GM19372 (cell line): ENCODE measurements around the gene HSD11B2.

Experiments
- ATAC-seq: cut with Tn5 transposase; IDR thresholded peaks from one replicate; pipeline ENCODE4 v1.9.1; 2021; ENCODE audit warnings: mild to moderate bottlenecking, low read depth, moderate library complexity; ENCODE audit not compliant: unreplicated experiment

The HSD11B2 gene

DNA sequence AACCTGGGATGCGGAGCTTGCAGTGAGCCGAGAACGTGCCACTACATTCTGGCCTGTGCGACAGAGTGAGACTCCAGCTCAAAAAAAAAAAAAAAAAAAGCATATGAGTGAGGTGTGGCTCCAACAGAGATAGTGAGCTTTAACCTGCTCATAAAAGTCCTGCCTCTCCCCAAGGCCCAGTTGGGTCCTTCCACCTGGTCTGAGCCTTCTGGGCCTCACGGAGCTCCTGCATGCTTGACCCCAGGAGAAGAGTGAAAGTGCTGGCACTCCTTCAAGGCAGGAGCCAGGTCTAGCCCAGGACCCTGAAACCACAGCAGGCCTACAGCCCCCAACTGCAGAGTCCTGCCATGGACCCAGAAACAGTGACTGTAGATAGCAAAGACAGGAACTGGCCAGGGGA lies 17.7 kb downstream of the HSD11B2 start:
- no peak for ATAC-seq

GRCh38 chr16:67449336-67449735 lies 18.4 kb downstream of the HSD11B2 start:
- no peak for ATAC-seq

DNA sequence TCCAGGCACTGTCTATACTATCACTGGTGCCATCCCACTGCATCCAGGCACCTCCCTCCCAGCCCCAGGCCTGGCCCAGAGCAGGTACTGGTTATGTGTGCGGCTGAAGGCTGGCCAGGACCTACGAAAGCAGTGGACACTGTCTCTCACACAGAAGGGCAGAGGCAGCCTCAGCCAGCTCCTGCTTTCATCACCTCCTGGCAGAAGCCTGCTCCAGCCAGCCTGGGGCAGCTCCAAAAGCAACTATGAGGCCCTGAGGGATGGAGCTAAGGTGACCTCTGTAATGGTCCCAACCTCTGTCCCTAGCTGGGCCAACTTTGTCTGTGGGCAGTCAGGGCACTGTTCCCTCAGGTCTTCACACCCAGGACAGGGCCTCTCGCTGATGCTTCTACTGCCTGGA lies 18.8 kb downstream of the HSD11B2 start:
- ATAC-seq, result no peak

- no peak for ATAC-seq
These were observed 20.3 kb downstream of the HSD11B2 start for GRCh38 chr16:67451061-67451703.

DNA sequence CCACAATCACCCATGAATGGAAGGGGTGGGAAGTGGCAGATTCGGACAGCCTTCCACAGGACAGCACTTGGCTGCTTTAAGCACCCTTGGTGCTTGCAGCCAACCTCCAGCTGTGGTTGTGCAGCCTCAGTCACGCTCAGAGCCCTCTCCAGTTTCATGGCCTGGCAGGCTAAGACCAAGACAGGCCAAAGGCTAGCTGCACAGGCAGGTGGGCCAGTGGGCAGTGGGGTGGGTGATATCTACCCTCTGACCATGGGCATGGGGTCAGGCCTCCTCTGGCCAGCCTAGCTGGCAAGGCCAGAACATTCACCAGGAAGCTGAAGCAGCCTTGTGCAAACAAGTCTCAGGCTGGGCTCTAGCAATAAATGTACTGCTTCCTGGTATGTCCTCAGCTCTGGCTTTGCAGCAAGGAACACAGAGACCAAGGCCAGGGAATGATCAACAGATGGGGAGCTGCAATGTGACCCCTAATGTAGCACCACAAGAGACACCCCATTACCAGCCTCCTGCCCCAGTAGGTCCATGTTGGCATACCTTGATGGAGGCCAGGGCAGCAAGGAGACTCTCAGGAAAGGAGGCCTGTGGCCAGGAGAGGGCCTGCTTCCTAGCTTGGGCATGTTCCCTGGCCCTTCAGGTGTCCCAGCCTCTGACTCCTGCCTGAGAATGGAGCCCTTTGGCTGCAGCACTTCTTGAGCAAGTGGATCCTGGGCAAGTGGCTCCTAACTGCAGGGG lies 20.9 kb downstream of the HSD11B2 start:
- no peak for ATAC-seq

DNA sequence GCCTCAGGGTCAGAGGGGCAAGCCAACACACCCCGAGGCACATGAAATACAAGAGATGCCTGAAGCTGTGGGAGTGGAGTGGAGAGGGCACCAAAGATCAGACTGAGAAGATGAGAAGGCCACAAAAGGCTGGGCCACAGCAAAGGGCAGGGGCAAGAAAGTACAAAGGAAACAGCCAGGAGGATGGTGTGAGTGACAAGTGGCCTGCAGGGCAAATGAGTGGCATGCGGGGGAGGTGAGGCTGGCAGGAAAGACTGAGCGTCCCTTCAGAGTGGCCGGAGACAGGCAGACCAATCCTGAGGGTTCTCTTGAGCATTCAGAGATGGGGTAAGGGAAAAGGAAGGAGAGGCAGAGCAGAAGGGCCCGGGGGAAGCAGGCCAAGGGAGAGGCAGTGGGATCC lies 23.2 kb downstream of the HSD11B2 start:
- ATAC-seq, result no peak

DNA sequence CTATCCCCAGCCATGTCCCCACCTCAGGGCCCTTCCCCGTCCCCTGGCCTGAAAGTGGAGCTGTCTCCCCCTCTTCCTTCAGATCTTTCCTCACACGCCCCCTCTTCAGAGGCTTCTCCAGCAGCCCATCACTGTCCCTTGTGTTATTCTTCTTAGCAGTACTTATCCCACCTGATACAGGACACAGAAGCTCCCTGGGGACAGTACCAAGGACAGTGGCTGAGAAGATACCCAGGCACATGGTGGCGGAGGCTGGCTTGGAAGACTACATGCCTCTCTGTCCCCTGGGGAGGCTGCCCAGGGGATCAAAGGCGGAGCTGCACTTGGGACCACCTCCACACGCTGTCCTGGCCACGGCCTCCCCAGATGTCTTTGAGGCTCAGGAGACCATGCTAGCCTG lies 23.9 kb downstream of the HSD11B2 start:
- no peak for ATAC-seq

GRCh38 chr16:67456391-67457081 lies 25.6 kb downstream of the HSD11B2 start:
- ATAC-seq, result no peak

DNA sequence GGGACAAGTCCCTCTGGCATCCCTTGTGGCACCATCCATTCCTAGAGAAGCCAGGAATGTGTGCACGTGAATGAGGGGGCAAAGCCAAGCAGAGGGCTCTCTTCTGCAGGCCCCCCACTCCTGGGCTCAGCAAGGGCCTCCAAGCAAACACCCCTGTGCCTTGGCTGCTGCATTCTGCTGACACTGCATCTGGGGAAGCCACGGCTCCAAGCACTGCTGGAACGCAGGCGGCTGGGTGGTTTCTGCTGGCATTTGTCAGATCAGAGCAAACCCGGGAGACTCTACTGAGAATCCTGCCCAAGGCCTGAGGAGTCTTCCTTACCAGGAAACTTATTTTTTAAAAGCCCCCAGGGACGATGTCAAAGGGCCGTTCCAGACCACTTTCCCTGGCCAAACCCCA lies 26.7 kb downstream of the HSD11B2 start:
- ATAC-seq, result no peak

GRCh38 chr16:67458121-67458641 lies 27.3 kb downstream of the HSD11B2 start:
- ATAC-seq, result no peak

GRCh38 chr16:67459066-67459860 lies 28.3 kb downstream of the HSD11B2 start:
- no peak for ATAC-seq

DNA sequence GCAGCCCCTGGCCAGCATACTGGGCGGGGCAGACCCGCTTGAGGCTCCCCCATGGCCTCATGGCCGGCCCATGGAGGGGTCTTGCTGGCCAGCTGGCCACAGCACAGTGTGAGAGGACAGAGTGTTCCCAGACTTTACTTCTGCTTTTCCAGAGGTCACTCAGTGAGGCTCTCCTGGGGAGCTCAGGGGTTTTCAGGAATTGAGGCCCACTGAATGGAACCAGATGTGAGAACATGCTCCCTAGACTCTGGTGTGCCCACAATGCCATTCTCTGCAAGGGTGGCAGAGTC lies 28.9 kb downstream of the HSD11B2 start:
- ATAC-seq, result no peak

GRCh38 chr16:67460168-67460567 lies 29.2 kb downstream of the HSD11B2 start:
- ATAC-seq, result no peak

DNA sequence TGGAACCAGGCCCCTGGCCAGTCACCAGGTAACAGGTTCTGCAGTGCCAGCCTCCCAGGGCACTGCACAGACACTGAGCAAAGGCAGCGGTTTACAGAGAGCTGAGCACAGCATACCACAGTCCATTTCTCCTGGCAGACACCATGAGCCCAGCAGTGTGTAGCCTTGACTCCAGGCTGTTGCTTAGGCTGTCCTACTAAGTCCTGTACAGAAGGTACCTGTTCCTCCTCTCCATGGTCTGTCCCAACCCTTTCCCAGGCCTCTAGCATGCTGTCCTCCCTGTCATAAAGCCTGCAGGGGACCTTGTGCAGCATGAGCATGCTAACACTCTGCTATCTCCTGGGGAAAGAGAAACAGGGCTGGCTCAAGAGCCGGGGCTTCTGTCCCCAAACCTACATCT lies 30.0 kb downstream of the HSD11B2 start:
- ATAC-seq, result no peak

DNA sequence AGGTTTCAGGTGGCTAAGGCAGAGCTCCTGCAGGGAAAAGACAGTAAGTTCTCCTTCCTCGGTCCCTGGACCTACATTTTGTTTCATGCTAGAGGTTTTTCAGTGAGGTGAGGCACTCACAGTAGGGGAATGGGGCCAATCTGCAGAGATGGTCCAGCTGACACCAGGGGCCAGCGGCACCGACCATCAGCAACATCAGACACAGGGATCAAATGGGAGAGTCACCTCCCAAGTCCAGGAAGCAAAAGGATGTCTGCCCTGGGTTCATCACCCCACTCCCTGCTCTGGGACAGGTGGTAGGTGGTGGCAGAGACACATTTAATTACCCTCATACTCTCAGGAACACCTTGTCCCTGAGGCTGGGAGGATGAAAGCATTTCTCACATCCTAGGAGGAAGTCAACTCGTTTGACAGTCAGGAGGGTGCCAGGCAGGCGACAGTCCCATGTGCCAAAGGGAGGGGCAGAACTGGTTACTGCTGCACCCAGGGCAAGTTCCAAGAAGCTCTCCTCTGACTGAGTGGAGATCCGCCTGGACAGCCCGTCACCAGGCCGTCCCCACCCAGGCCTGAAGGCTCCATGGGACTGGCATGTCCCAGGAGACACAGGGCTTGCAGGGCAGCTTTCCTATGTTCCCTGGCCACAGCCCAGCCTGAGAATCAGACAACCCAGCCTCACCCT lies 30.8 kb downstream of the HSD11B2 start:
- ATAC-seq, result no peak

- no peak for ATAC-seq
These were observed 31.3 kb downstream of the HSD11B2 start for GRCh38 chr16:67462279-67462655.

GRCh38 chr16:67463059-67463458 lies 32.1 kb downstream of the HSD11B2 start:
- ATAC-seq, result no peak

DNA sequence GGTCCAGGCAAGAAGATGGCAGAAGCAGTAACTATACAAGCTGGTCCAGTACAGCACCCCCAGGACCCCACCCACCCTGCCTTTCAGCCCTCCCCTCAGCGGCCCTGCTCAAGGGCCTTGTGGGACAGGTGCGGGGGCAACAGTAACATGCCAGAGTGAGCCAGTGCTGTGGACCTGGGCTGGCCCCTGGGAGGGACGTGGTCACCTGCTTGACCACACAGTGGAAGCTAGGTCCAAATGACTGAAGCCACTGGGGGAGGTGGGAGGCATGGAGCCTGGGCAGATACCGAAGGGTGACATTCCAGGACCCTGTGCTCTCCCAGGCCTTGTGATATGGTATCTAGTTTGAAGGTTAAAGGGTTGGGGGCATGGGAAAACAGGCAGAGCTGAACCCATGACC lies 32.8 kb downstream of the HSD11B2 start:
- ATAC-seq, result no peak

- ATAC-seq, result no peak
These were observed 33.6 kb downstream of the HSD11B2 start for GRCh38 chr16:67464565-67464964.

DNA sequence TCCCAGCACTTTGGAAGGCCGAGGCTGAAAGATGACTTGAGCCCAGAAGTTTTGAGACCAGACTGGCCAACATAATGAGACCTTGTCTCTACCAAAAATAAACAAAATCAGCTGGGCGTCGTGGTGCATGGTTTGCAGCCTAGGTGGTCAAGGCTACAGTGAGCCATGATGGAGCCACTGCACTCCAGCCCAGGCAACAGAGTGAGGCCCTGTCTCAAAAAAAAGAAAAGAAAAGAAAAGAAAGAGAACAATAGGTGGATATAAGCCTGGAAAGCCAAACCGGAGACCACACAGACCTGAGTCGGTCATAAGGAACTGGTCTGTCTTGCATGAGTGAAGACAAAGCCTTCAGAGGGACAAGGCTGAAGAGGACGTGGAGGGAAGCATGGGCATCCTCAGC lies 35.7 kb downstream of the HSD11B2 start:
- ATAC-seq, result no peak
